Measurements from ENCODE around the gene LGI2. TPM values are rescaled to one million over a fixed set of nuclear protein-coding genes. Genes with fewer than 3 reads are reported as not detected.

The LGI2 gene
- total and polyA plus RNA-seq, 2 experiments from 2014 or later, result 0.89 to 3.6 TPM

DNA sequence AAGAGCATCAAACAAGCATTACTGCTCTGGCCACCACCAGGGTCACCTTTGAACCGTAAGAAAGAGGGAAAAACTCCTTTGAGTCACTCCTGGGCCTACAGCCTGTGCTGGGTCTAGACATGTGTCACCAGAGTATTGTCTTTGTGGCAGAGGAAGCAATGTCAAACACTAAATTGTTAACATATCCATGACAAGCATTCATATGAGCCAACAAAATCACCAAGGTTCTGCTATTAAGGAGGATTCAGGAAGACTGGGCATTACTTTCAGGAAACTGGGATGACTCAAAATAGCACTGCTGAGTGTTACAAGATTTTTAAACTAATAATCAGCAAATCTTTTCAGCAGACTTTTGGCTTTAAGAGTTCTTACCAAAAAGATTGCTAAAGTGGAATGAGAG, 28.1 kb downstream of the LGI2 start:
- TF ChIP-seq EZH2 (IDR thresholded peaks at IDR 0.05; ENCODE audit: borderline replicate concordance) (no peak), EZH2phosphoT487 (IDR thresholded peaks at IDR 0.05; ENCODE audit: low read depth, severe bottlenecking, unreplicated experiment) (no peak)
- TF ChIP-seq, protein P1, sequence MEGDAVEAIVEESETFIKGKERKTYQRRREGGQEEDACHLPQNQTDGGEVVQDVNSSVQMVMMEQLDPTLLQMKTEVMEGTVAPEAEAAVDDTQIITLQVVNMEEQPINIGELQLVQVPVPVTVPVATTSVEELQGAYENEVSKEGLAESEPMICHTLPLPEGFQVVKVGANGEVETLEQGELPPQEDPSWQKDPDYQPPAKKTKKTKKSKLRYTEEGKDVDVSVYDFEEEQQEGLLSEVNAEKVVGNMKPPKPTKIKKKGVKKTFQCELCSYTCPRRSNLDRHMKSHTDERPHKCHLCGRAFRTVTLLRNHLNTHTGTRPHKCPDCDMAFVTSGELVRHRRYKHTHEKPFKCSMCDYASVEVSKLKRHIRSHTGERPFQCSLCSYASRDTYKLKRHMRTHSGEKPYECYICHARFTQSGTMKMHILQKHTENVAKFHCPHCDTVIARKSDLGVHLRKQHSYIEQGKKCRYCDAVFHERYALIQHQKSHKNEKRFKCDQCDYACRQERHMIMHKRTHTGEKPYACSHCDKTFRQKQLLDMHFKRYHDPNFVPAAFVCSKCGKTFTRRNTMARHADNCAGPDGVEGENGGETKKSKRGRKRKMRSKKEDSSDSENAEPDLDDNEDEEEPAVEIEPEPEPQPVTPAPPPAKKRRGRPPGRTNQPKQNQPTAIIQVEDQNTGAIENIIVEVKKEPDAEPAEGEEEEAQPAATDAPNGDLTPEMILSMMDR (IDR thresholded peaks at IDR 0.05; ENCODE audit: poor library complexity), result no peak
- Histone ChIP-seq H3K36me3 (replicated peaks; ENCODE audit: insufficient read depth, low read depth) (no peaks in the 10 kb centered on the region), H3K9me2 (replicated peaks; ENCODE audit: insufficient read depth) (no peaks in the 10 kb centered on the region), H3K4me2 (no peak overlapping the region), H3K4me3 (no peak overlapping the region), H3K4me1 (ENCODE audit: insufficient read depth) (peaks cover 9% of the 10 kb centered on the region), H3K9me3 (ENCODE audit: low read depth) (no peaks in the 10 kb centered on the region), H4K20me1 (ENCODE audit: insufficient read depth, poor library complexity, severe bottlenecking) (no peaks in the 10 kb centered on the region), H2AFZ (no peak overlapping the region), H3K27ac (no peak overlapping the region), H3K79me2 (no peaks in the 10 kb centered on the region), H3K27me3 (no peaks in the 10 kb centered on the region)
- 92% methylated on average over 1 of the region's 1 CpG for WGBS (ENCODE audit: low lambda C conversion rate, missing lambda C conversion rate)
- no peak for DNase-seq (ENCODE audit: low spot score)

DNA sequence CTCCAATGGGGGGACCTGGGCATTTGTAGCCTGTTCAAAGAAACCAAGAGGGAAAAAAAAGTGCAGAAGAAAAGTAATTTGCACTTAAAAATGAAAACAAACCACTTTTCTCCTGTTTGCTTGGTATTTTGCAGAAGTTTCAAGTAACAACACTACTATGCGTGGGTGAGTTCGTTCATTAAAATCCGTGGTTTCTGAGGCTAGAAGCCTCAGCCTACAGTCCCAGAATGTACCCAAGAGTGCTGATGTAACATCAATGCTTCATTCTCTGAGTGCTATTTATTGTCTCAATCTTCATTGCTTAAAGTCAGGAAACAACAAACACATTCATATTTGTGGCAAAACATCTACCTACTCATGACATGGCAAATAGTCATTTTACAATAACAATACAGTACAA, 29.2 kb downstream of the LGI2 start:
- H3K9me3 ChIP-seq (ENCODE audit: low read depth), result no peaks in the 10 kb centered on the region
- H3K36me3 ChIP-seq (replicated peaks; ENCODE audit: insufficient read depth, low read depth), result no peaks in the 10 kb centered on the region
- TF ChIP-seq EZH2phosphoT487 (IDR thresholded peaks at IDR 0.05; ENCODE audit: low read depth, severe bottlenecking, unreplicated experiment) (no peak), EZH2 (IDR thresholded peaks at IDR 0.05; ENCODE audit: borderline replicate concordance) (no peak)
- TF ChIP-seq, protein P1 (IDR thresholded peaks at IDR 0.05; ENCODE audit: poor library complexity), result no peak
- H3K4me2 ChIP-seq, result no peak overlapping the region
- peaks cover 9% of the 10 kb centered on the region for H3K4me1 ChIP-seq (ENCODE audit: insufficient read depth)
- no peaks in the 10 kb centered on the region for H3K79me2 ChIP-seq
- no peaks in the 10 kb centered on the region for H4K20me1 ChIP-seq (ENCODE audit: insufficient read depth, poor library complexity, severe bottlenecking)
- H3K27me3 ChIP-seq, result no peaks in the 10 kb centered on the region
- no peak for DNase-seq (ENCODE audit: low spot score)
- no peak overlapping the region for H2AFZ ChIP-seq
- H3K9me2 ChIP-seq (replicated peaks; ENCODE audit: insufficient read depth), result no peaks in the 10 kb centered on the region
- no peak overlapping the region for H3K4me3 ChIP-seq
- WGBS (ENCODE audit: low lambda C conversion rate, missing lambda C conversion rate), result 91% methylated on average over 3 of the region's 3 CpGs
- no peak overlapping the region for H3K27ac ChIP-seq

DNA sequence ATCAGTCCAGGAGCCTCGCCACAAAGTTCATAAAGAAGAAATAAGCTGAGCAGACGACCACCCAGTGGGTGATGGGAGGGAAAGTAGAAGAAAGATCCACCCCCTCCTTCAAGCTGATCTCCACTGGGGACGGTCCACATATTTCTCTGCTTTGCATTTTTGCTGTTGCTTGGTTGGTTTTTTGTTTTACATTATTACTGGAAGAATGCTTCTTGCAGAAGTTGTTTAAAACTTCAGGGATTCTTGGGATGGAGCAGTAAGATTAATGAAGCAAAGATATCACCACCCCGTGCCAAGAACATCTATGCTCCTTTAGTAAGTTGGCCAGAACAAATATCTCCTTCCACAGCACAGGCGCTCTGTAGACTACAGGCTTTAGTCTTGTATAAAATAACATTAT, 30.1 kb downstream of the LGI2 start:
- no peaks in the 10 kb centered on the region for H3K27me3 ChIP-seq

More for the DNA sequence above, 30.1 kb downstream of the LGI2 start:
- Histone ChIP-seq H3K4me1 (ENCODE audit: insufficient read depth) (peaks cover 9% of the 10 kb centered on the region), H2AFZ (no peak overlapping the region), H3K4me2 (no peak overlapping the region), H3K4me3 (no peak overlapping the region), H3K9me3 (ENCODE audit: low read depth) (no peaks in the 10 kb centered on the region), H4K20me1 (ENCODE audit: insufficient read depth, poor library complexity, severe bottlenecking) (no peaks in the 10 kb centered on the region), H3K36me3 (replicated peaks; ENCODE audit: insufficient read depth, low read depth) (no peaks in the 10 kb centered on the region), H3K27ac (no peak overlapping the region), H3K9me2 (replicated peaks; ENCODE audit: insufficient read depth) (no peaks in the 10 kb centered on the region), H3K79me2 (no peaks in the 10 kb centered on the region)
- WGBS (ENCODE audit: low lambda C conversion rate, missing lambda C conversion rate), result 79% methylated on average over 5 of the region's 5 CpGs
- TF ChIP-seq, protein P1 (IDR thresholded peaks at IDR 0.05; ENCODE audit: poor library complexity), result no peak
- TF ChIP-seq EZH2 (IDR thresholded peaks at IDR 0.05; ENCODE audit: borderline replicate concordance) (no peak), EZH2phosphoT487 (IDR thresholded peaks at IDR 0.05; ENCODE audit: low read depth, severe bottlenecking, unreplicated experiment) (no peak)
- no peak for DNase-seq (ENCODE audit: low spot score)
